ENCODE results near the gene IAH1. TPM values are rescaled to one million over a fixed set of nuclear protein-coding genes. Genes with fewer than 3 reads are reported as not detected.

IAH1 gene
- total and polyA plus RNA-seq, 10 of the 15 experiments (the other 5 are each of a cell fraction or from before 2014, with no cell fraction given), result 57.4 to 125 (median 75.8) TPM

GRCh38 chr2:9430316-9431293 is 43.7 kb upstream of the IAH1 start (continued):
- TF ChIP-seq RELB (IDR thresholded peaks at IDR 0.05; ENCODE audit: low read depth) (no peak), CREM (IDR thresholded peaks at IDR 0.05; ENCODE audit: low read depth) (no peak), USF2 (IDR thresholded peaks at IDR 0.05; ENCODE audit: borderline replicate concordance, low read depth, low read length) (no peak), POU2F2 (IDR thresholded peaks at IDR 0.05; ENCODE audit: borderline replicate concordance, low read depth, low read length) (no peak), BMI1 (IDR thresholded peaks at IDR 0.05; ENCODE audit: borderline replicate concordance) (no peak), JUNB (IDR thresholded peaks at IDR 0.05) (peak; percentile 36), NR2C1 (IDR thresholded peaks at IDR 0.05) (no peak), MEF2A (IDR thresholded peaks at IDR 0.05; ENCODE audit: insufficient read depth, low read depth, low read length) (0 out of 2 replicates have a peak, but pooled peaks have one; percentile 25), EZH2 (IDR thresholded peaks at IDR 0.05; ENCODE audit: borderline replicate concordance, control insufficient read depth, low read depth, low read length) (no peak), IKZF2 (IDR thresholded peaks at IDR 0.05) (no peak)

Data from GM12878 (cell line).